Uterus (tissue), 4 donors: ENCODE data around the gene MOB3A. TPM values are rescaled to one million over a fixed set of nuclear protein-coding genes. Genes with fewer than 3 reads are reported as not detected.
"Not testable (repeated sequence)": the region's sequence is repeated elsewhere in the genome, so short reads cannot be mapped to it uniquely, and the experiment has no call there.

Source experiments
- DNase-seq, 2 donors: peaks; one replicate each; pipeline ENCODE4 v3.0.0-alpha.2; 2019 to 2020
- H3K27ac ChIP-seq, 2 donors: fragments of 200-600 bp; sonication (generic); 1 replicate in 1 of 2; 2 replicates in 1 of 2; pipeline ENCODE4 v1.5.1; 2016 to 2018
- H3K27me3 ChIP-seq, 2 donors: fragments of 200-600 bp; sonication (generic); one replicate each; pipeline ENCODE4 v1.5.1; 2018 to 2019; ENCODE audit warnings: control low read depth in 1 of 2
- H3K36me3 ChIP-seq, 2 donors: fragments of 200-600 bp; sonication (generic); one replicate each; pipeline ENCODE4 v1.5.1; 2019; ENCODE audit warnings: control low read depth in 1 of 2
- H3K4me1 ChIP-seq, 2 donors: fragments of 200-600 bp; sonication (generic); one replicate each; pipeline ENCODE4 v1.5.1; 2018 to 2019; ENCODE audit warnings: control low read depth in 1 of 2
- H3K4me3 ChIP-seq, 2 donors: fragments of 200-600 bp; sonication (generic); 1 replicate in 1 of 2; 2 replicates in 1 of 2; pipeline ENCODE4 v1.5.1; 2018 to 2019; ENCODE audit warnings: mild to moderate bottlenecking in 1 of 2
- H3K9me3 ChIP-seq, 2 donors: fragments of 200-600 bp; sonication (generic); one replicate each; pipeline ENCODE4 v1.5.1; 2019; ENCODE audit warnings: control low read depth in 1 of 2
- POLR2A ChIP-seq, 2 donors: fragments of 450-650 bp; IDR thresholded peaks; one replicate each; pipeline ENCODE4 v1.6.1; 2016; ENCODE audit warnings: antibody characterized with exemption in 2 of 2, mild to moderate bottlenecking in 1 of 2, moderate library complexity in 1 of 2
- intact Hi-C: fragments of 100-400 bp; cut with DNase I; formaldehyde crosslinking; loops from one replicate; pipeline ENCODE4 v1.15.1; 2023; ENCODE audit warnings: low total_unique reads
- total RNA-seq, 4 donors: library from RNA; depleted of rRNA in 3 of 4; stranded (reverse); fragments of >200 nt in 3 of 4; gene quantifications; one replicate each; pipeline versions ENCODE4 v1.1.0 to v1.2.4, GENCODE V29; 2014 to 2023
- TF ChIP-seq, protein P1 (sequence below), 4 experiments: fragments of 200-600 bp in 2 of 4; fragments of 450-650 bp in 2 of 4; sonication (generic) in 2 of 4; IDR thresholded peaks; one replicate each; pipeline ENCODE4 v1.5.1; 2016 to 2019; ENCODE audit warnings: antibody characterized with exemption in 4 of 4, mild to moderate bottlenecking in 2 of 4, moderate library complexity in 1 of 4
- donor health status: DM: yes; HTN: yes; CAD: no.

The MOB3A gene
- total RNA-seq, 4 donors from 2014 or later, result 10.2 to 81.4 (median 20.7) TPM

DNA sequence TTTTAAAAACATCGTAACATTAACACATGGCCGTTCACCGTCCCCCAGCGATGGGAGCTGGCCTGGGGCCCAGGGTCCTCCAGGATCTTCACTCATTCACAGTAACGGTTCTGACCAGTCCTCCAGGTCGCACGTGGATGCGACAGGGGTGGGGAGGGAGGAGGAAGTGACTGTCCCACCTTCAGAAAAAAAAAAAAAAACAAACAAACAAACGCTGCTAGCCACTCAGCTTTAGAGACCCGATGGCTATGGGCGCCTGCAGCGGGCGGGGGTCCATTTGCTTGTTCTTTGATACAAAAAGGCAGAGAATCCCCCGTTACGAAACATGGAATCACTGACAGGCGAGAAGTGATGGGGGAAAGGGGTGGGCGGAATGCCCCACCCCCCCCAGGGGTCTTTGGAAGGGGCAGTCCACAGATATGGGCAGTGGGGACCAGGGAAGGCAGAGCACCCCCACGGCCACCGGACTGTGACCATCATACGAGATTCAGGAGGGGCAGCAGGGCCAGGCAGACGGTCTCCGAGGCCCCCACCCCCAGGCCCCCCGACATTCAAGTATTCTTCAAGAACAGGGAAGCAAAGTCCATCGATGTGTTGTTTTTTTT, 58.4 kb downstream of the MOB3A start:
- no peaks in the 10 kb centered on the region for H3K36me3 ChIP-seq
- H3K4me1 ChIP-seq, result peaks cover 5 to 11% of the 10 kb centered on the region in 2 donors
- no peak for TF ChIP-seq POLR2A (IDR thresholded peaks at IDR 0.05)
- TF ChIP-seq, protein P1, sequence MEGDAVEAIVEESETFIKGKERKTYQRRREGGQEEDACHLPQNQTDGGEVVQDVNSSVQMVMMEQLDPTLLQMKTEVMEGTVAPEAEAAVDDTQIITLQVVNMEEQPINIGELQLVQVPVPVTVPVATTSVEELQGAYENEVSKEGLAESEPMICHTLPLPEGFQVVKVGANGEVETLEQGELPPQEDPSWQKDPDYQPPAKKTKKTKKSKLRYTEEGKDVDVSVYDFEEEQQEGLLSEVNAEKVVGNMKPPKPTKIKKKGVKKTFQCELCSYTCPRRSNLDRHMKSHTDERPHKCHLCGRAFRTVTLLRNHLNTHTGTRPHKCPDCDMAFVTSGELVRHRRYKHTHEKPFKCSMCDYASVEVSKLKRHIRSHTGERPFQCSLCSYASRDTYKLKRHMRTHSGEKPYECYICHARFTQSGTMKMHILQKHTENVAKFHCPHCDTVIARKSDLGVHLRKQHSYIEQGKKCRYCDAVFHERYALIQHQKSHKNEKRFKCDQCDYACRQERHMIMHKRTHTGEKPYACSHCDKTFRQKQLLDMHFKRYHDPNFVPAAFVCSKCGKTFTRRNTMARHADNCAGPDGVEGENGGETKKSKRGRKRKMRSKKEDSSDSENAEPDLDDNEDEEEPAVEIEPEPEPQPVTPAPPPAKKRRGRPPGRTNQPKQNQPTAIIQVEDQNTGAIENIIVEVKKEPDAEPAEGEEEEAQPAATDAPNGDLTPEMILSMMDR (IDR thresholded peaks at IDR 0.05), result no peak
- H3K27me3 ChIP-seq, result no peaks in the 10 kb centered on the region
- DNase-seq, result no peak
- intact Hi-C loops, result no loop called here
- H3K4me3 ChIP-seq, result no peak overlapping the region
- no peaks in the 10 kb centered on the region for H3K9me3 ChIP-seq
- no peak overlapping the region for H3K27ac ChIP-seq

DNA sequence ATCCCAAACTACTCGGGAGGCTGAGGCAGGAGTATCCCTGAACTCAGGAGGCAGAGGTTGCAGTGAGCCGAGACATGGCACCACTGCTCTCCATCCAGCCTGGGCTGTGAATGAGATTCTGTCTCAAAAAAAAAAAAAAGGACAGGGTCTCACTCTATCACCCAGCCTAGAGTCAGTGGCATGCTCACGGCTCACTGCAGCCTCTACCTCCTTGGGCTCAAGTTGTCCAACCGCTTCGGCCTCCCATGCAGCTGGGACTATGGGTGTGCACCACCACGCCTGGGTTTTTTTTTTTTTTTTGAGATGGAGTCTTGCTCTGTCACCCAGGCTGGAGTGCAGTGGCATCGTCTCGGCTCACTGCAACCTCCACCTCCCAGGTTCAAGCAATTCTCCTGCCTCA, 59.7 kb downstream of the MOB3A start:
- Histone ChIP-seq H3K4me3 (no peak overlapping the region), H3K9me3 (no peaks in the 10 kb centered on the region), H3K27ac (no peak overlapping the region), H3K36me3 (no peaks in the 10 kb centered on the region), H3K27me3 (no peaks in the 10 kb centered on the region), H3K4me1 (peaks cover 0 to 3% of the 10 kb centered on the region in 2 donors)
- intact Hi-C loops, result no loop called here
- TF ChIP-seq, protein P1 (IDR thresholded peaks at IDR 0.05), result no peak
- no peak for TF ChIP-seq POLR2A (IDR thresholded peaks at IDR 0.05)
- no peak for DNase-seq

DNA sequence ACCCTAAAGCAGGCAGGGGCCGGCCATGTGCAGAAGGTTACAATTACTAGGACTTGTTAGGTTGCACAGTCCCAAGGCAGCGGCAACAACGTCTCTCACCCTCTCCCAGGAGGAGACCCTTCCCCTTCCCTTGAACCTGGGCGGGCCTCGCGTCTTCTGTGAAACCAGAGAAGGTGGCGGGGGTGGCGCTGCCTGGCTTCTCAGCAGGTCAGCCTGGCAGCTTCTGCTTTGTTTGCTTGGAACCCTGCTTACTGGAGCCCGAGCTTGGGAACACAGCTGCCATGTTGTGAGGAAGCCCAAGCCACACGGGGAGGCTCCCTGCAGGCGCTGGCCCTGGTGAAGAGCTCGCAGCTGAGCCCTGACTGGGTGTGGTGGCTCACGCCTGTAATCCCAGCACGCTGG, 60.5 kb downstream of the MOB3A start:
- intact Hi-C loops, result no loop called here
- no peak for DNase-seq
- H3K27me3 ChIP-seq, result no peaks in the 10 kb centered on the region
- H3K36me3 ChIP-seq, result no peaks in the 10 kb centered on the region
- TF ChIP-seq, protein P1 (IDR thresholded peaks at IDR 0.05), result no peak
- no peak for TF ChIP-seq POLR2A (IDR thresholded peaks at IDR 0.05)
- no peaks in the 10 kb centered on the region for H3K9me3 ChIP-seq
- H3K4me1 ChIP-seq, result no peaks in the 10 kb centered on the region
- no peak overlapping the region for H3K27ac ChIP-seq
- H3K4me3 ChIP-seq, result no peak overlapping the region

DNA sequence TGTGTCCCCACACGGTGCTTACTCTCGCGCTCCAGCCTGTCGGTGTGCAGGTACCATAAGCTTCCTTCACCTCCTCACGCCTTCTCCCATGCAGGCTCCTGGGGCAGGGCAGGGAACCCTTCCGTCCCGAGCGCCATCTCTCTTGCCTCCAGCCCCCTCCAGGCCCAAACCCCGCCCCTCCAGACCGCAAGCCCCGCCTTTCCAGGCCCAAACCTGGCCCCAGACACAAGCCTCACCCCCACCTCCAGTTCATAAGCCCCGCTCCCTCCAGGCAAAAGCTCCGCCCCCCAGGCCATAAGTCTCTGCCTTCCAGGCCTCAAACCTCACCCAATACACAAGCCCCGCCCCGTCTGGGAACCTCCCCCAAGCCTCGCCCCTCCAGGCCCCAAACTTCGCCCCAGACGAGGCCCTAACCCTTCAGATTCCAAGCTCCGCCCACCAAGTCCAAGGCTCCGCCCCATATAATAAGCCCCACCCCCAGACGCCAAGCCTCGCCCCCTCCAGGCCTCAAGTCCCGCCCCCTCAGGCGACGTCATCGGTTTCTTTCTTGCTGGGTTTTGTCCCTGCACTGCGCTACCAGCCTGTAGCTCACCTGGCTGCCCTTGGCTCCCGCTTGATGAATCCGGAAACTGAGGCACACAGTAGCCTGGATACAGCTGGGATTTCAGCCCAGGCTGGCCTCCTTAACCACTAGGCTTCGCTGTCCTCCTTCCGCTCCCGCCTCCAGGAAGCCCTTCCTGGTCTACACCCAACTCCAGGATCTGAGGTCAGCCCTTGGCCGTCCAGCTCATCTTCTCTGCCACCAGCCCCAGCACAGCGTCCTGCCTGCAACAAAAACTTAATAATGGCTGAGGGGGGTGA, 61.2 kb downstream of the MOB3A start:
- no peaks in the 10 kb centered on the region for H3K4me1 ChIP-seq
- H3K9me3 ChIP-seq, result no peaks in the 10 kb centered on the region
- intact Hi-C loops, result no loop called here
- no peaks in the 10 kb centered on the region for H3K36me3 ChIP-seq
- H3K4me3 ChIP-seq, result no peak overlapping the region
- no peak for DNase-seq
- no peak overlapping the region for H3K27ac ChIP-seq
- H3K27me3 ChIP-seq, result no peaks in the 10 kb centered on the region
- TF ChIP-seq, protein P1 (IDR thresholded peaks at IDR 0.05), result no peak
- no peak for TF ChIP-seq POLR2A (IDR thresholded peaks at IDR 0.05)

DNA sequence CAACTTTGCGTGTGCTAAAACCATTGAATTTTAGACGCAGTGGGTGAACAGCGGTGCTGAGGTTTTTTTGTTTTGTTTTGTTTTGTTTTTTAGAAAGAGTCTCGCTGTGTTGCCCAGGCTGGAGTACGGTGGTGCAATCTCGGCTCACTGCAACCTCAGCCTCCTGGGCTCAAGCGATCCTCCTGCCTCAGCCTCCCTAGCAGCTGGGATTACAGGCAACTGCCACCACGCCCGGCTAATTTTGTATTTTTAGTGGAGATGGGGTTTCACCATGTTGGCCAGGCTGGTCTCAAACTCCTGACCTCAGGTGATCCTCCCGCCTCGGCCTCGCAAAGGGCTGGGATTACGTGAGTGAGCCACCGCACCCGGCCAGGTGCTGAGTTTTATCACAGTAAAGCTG, 61.9 kb downstream of the MOB3A start:
- H3K36me3 ChIP-seq, intact Hi-C loops, H3K27ac ChIP-seq, H3K4me1 ChIP-seq, DNase-seq, H3K9me3 ChIP-seq, H3K27me3 ChIP-seq, H3K4me3 ChIP-seq: not testable (repeated sequence)
